COLO829 (cell line): Measurements from ENCODE around the gene NR2F1-AS1.
"Not testable (repeated sequence)": the region's sequence is repeated elsewhere in the genome, so short reads cannot be mapped to it uniquely, and the experiment has no call there.

Source experiments
- DNase-seq: peaks from one replicate; pipeline ENCODE4 v3.0.0; 2012; ENCODE audit warnings: low spot score

The NR2F1-AS1 gene

DNA sequence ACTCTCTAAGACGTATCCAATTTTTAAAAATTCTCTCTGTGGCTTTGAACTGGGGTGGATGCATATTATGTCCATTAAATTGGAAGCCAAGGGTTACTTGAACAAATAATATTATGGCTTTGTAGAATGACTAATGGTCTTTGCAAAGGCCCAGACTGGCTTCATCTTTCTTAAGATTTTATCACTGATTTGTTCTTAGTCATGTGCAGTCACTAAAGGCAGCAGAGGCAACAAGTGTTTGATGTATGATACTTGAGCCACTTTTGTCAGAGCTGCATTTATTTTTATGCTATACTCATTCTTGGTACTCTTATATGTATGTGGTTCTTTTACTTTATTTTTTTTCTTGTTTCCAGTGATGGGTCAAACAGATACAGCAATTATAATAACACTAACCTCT is 152.2 kb downstream of the NR2F1-AS1 start:
- DNase-seq: no peak

DNA sequence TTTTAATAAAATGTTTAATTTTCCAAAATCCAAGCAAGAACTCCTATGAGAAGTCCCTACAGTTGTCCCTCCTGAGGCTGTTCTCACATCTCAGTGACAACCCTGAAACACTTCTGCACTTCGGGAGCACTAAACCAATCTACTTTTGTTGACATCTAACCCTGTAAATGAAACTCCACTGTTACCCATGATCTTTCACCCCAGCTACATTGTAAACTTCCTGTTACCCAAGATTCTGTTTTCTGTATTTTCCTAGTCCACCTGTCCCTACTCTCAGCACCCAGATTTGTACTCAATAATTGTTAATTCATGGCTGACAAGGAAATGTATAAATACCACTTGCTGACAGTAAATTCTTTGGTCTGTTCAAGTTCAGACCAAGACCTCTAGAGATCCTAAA is 153.7 kb downstream of the NR2F1-AS1 start:
- no peak for DNase-seq

DNA sequence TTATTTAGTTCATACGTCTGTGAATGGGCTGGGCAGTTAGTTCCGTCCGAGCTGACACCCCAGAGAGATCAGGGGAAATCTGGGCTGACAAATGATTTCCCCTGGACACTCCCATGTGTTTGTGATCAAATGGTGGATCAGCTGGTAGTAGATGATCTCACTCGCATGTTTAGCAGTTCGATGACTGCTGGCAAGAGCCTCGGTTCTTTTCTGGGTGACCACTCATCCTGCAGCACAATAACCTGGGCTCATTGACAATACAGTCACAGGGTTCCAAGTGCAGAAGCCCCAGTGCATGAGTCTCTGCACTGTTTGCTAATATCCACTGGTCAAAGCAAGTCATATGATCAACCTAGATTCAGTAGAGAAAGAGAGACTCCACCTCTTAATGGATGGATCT is 155.9 kb downstream of the NR2F1-AS1 start:
- DNase-seq: no peak

DNA sequence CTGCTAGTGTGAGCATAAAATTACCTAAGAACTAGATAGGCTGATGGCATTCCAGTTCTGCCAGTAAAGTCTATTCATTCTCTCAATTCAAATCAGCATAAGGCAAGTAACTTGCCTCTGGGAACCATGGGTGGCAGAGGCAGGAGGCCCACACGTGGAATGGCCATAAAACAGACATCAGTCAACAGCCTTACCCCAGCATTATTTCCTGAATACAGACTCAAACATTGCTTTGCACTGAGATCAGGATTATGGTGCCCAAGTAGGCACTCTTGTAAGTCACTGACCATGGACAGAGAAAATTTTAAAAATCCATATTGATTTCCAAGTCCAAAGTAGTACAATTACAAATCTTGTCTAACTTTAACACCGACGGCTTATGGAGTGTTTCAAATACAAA is 157.7 kb downstream of the NR2F1-AS1 start:
- no peak for DNase-seq

DNA sequence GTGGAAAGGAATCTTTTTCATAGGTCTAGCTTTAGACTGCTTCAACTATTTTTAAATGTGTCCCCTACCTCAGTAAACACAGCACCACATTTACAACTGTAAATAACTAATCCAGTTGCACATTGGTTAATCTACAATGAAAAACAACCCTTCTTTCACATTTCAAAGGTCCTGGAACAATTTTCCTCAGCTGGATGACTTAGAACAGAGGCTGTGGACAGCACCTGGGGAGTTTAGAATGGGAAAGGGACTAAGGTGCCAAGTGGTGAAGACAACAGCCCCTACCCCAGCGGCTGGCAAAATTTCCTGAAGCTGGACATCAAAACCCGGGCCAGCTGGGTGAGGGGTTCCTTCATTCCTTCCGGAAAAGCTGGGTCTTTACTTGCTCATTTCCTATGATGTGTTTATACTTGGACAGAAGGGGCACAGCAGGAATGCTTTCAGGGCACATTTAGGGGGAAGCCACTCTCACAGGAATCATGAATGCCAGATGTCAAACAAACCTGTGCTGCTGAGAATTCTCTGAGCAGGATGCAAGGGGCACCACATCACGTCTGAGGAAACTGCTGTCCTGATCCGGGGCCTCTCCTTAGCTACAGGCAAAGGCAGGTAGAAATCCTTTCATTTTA is 158.3 kb downstream of the NR2F1-AS1 start:
- DNase-seq: no peak

DNA sequence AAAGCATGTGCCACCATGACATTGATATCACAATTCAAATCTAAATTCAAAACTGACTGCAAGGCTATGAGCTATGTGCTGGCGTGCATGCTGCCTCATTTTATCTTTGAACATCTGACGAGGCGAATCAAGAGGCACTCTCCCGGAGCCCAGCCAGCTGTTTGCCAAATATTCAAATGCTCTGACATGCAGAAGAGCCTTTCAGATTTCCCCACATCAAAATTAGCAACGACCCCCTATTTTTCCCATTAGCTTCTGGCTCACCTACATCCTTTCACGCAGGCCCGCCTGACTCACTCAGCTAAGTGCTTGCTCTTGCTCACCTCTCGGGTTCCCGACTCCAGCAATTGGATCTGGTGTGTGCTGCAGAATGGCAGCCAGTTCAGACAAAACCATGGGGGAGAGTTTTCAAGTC is 159.0 kb downstream of the NR2F1-AS1 start:
- no peak for DNase-seq

DNA sequence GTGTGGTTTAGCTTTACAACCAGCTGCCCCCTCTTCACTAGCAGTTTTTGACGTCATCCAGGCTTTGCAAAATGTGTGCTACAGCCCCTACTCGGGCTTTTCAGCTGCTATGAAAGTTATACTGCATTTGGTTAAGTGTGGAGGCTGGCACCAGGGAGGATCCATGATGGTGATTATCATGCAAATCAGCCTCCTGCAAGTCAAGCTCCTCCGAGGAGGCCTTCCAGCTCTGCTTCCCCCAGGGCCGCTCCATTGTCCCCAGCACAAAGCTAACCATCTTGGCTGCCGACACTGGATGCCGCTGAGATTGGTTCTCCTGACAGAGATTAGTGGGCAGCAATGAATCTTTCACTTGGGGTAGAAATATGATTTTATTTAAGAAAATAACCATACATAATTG is 159.6 kb downstream of the NR2F1-AS1 start:
- DNase-seq: no peak

DNA sequence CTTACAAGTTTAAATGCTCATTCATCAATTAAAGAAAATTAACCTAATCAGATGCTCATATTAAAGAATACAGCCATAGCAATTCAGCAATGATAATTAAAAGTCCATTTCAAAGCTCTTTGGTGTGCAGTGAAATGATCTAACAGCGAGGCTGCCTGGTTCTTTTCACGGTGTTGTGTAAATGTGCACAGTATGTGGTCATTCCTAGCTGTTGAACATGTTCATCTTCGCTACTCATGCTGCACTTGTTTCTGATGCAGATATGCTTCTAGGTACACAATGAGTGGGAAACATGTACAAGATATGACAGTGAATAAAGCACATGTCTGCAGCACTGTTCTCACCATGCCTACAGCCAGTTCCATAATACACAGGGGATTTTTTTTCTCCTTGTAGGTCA is 163.5 kb downstream of the NR2F1-AS1 start:
- no peak for DNase-seq

DNA sequence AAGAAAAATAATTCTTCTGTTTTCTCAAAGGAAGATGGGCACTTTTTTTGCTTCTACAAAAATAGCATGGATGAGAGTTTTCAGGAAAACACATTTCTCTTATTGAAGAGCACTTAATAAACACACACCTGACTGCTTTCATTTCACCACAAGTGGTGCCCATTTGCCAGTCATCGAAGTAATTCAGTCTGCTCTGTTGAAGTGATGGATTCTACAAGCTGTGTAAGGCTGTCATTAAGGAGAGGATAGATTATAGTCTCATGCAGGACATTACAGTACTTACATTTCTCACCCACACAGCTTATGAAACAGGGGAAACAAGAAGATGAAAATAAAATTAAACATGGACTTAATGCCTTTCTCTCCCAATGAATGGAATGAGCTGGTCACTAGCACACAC is 165.2 kb downstream of the NR2F1-AS1 start:
- no peak for DNase-seq

DNA sequence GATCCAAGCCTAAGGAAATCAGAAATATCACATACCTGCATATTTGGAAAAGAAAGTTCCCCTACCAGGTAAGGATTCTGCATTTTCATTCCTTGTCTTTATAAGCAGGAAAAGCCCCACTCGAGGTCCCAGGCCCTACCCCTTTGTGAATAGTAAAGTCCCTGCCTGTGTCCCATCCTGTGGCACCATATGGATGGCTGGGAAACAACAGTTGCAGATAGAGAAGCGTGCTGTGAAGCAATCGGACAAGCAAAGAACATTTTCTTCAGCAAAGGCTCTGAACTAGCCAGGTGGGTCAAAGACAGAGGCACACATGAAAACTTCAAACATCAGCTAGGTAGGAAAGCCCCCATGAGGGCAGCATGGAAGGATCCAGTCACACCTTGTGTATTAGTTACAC is 169.3 kb downstream of the NR2F1-AS1 start:
- no peak for DNase-seq

DNA sequence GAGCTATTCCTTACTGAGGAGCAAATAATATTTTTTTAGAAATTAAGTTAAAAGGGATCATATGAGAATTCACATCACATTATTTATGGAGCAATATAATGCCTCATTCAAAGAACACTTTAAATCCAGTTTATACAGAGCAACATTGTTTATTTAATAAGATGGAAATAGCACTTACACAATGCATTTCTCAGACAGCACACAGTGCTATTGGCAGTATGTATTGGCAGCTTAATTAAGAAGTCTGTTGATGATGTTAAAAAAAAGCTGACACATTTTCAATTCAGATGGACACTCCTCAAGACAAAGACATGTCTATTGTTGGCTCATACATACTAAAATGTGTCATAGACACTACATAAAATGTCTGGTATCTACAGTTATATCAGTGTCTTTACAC is 171.3 kb downstream of the NR2F1-AS1 start:
- no peak for DNase-seq

DNA sequence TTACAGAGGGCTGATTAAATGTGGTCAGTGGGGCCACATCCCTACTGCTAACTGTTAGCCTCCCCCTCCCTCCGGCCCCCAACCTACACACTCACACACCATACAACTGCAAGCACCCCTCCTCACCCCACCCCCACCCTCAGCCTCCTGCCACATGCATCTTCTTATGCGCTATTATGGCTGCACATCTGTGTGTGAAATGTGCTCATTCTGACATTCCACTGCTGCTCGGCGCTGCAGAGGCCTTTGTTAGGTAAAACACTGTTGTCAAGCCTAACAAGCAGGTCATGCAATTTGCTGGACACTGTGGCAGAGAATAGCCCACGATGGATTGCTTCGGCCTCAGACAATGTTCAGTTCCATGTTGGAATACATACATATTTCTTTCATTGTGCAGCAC is 173.6 kb downstream of the NR2F1-AS1 start:
- DNase-seq: no peak

DNA sequence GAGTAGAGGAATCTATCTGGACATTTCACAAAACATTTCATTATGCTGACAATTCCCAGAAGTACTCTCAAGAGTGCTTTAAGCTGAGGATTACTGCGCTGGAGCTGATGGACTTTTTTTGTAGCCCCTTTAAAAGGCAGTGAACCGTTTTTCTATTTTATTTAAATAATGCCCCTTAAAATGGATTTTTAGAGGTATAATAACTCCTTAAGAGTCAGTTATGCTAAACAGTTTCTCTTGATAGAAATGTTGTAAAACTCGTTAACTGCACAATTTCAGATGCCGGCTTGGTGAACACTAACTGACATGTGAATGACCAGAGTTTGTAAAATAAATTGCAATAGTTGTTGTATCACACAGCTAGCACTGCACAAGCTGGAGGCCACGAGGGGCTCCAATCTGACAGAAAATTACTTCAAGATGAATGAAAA is 174.0 kb downstream of the NR2F1-AS1 start:
- DNase-seq: no peak

DNA sequence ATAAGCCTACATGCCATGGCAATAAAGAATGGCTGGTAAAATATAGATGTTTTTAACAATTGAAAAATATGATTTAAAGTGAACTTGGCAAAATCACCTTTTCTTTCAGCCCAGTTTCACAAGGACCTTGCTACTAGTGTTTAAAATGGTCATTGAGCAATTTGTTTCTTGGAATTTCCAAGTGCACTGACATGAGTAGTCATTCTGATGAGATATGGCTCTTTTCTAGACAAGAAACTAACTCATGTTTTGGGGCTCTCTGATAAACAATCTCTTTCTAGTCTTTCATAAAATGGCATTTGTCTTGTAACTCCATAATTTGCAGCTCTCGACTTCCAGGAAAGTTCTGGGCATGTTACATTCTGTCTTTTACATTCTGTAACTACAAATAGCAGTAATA is 176.8 kb downstream of the NR2F1-AS1 start:
- no peak for DNase-seq

DNA sequence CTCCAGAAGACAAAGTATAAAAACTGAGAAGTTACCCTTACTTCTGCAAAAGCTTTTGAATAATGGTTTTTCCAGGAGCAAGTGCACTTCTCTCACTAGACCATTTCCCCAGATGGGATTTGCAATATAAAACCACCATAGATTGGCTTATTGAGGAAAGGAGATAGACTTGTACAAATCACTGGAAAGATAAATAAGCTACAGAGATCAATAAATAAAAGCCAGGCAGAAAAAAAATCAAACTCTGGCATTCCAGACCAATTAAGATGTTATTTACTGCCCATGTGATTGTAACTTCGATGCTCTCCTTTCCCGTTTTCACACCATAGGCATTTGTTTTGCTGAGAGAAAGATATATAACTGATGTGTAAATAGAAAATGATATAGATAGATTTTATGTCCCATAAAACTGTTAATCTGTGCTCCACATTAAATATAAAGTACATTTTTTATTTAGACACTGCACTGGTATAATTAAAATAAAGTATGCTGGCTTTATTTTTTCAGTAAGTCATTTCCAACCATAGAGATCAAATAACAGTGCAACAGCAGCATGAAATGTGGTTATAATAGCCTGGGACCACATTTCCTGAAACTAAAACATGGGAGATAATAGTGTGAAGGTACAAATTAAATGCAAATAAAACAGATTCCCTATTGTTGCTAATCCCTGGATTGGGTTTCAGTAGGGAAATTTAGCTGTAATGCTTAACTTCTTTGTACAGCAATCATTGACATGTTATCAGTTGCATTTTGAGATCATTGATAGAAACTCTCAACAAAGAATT is 177.7 kb downstream of the NR2F1-AS1 start:
- DNase-seq: no peak

DNA sequence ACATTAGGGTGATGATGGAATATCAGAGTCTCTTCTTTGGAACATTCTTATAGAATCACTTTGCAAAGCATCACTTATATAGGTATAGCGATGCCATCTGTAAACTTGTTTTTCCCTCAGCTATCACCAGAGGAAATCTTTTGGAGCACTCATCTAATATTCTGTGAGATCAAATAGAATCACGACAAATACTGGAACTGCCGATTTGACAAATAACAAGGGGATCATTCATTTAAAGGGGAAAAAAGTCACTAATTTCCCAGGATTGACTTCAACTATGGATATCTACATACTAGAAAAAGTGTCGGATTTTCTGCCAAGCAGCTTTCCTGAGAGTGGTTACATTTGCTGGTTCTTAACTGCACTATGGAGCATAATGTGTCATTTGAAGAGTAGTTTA is 178.6 kb downstream of the NR2F1-AS1 start:
- DNase-seq: no peak

DNA sequence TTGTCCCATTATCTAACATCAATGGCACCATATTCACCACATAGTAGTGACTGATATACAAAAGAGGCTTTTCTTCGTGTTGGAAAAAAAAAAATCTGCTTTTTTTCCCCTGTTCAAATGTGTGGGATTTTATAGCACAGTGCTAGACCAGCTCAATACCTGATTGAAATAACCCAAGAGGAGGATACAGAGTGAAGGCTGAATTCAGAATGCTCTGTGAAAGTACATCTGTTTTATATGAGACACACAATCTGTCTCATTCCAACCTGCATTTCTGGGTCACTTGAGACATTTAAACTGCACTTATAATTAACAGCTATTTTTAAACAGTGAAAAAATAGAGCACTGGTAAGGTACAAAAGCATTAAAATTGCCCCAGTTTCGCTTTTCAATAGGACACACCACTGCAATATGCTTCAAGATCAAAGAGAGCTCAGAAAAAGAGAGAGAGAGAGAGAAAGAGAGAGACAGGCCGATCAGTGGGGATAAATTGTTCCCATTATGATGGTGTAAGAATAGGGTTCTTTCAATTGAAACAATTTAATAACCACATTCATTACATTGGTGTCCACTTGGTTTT is 179.3 kb downstream of the NR2F1-AS1 start:
- DNase-seq: no peak

DNA sequence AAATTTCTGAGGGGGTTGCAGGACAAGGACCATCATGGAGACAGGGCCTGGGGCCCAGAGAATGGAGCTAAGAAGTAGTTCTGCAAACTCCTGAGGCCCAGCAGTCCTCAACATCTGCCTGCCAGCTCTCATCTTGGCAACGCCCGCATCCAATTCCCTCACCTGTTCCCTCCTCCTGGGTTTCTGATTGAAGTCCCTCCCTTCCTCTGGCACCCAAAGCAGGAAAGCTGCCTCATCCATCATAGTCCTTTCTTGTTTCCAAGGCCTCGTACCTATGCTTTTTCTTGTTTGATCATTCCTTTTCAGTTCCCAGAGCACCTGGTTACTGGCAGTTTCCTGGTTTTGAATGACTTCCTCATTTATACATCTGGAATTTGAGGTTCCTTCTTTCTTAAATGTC is 181.3 kb downstream of the NR2F1-AS1 start:
- DNase-seq: no peak

DNA sequence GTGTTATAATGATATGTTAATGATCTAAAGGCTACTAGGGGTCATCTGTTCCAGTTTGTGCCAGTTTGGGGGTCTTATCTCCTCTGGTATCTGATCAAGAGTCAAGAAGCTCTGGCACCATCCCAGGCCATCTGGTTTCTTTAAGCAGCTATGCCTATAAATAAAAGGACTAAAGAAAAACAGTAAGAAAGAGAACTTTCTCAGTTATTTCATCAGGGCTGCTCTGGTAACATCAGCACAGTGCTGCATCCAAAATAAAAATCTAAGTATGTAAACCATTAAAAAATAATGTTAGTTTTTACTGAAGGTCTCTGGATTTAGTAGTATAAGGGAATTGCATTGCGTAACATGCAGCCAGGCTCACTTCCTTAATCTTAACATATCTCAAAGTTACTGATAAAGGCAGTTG is 185.0 kb downstream of the NR2F1-AS1 start:
- DNase-seq: no peak

DNA sequence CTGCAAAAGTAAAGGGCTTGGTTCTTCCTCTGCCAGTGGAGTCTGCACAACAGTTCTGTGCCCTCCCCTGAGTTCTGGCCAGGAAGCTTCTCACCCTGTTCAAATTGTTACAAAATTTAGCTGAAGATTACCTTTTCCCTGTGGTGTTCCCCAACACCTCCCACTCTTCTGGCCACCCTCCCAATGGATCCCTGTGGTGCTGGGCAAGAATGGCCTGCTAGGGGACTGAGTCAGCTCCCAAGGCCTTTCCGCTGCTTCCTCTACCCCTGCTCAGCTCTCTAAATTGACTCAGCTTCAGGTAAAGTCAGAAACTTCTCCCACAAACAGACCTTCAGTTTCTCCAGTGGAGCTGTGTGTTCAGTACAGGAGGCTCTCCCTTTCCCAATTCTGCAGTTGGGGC is 186.0 kb downstream of the NR2F1-AS1 start:
- no peak for DNase-seq

DNA sequence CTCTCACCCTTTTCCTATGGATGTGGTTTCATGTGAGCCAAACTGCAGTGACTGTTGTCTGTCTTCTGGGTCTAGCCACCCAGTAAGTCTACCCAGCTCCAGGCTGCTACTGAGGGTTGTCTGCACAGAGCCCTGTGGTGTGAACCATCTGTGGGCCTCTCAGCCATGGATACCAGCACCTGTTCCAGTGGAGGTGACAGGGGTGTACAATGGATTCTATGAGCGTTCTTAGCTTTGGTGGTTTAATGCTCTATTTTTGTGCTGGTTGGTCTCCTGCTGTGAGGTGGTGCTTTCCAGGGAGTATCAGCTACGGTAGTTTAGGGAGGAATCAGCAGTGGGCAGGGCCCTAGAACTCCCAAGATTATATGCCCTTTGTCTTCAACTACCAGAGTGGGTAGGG is 186.7 kb downstream of the NR2F1-AS1 start:
- DNase-seq: no peak

DNA sequence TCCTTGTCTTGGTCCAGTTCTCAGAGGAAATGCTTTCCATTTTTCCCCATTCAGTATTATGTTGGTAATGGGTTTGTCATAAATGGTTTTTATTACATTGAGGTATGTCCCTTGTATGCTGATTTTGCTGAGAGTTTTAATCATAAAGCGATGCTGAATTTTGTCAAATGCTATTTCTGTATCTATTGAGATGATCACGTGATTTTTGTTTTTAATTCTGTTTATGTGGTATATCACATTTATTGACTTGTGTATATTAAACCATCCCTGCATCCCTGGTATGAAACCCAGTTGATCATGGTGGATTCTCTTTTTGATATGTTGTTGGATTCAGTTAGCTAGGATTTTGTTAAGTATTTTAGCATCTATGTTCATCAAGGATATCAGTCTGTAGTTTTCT is 189.8 kb downstream of the NR2F1-AS1 start:
- not testable (repeated sequence) for DNase-seq

DNA sequence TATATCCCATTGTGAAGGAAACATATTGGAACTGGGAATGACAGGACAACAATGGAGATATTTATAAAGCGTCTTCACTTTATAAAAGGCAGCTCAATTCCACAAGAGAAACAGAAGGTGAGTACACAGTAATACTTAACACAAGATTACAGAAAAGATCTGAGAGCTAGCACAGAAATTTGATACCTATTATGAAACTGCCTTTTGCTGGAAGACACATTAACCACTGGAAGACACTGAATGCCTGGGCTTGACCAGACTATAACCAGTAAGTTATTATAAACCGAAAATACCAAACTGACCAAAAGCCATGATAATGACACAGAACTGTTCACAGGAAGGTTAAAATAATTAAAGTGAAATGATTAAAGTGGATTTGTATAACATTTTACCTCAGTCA is 195.4 kb downstream of the NR2F1-AS1 start:
- DNase-seq: no peak

DNA sequence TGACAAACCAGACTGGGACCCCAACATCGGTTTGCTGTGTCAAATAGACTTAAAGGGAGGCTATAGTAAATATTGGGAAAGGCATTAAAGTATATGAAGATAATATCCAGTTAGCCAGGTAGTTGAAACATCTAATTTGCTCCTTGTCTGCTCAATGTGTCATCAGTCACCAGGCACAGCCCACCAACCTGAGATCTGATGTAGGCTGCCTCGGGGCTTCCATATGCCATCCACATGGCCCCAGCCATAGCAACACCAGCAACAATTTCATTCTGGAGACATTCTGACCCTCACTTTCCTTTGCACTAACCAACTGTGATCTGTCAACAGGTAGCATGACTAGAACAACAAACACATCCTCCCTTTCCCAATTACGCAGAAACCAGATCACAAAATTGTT is 196.0 kb downstream of the NR2F1-AS1 start:
- no peak for DNase-seq
